T-helper 1 cell treated with Interleukin-12 subunit alpha and Interleukin-12 subunit beta and Interleukin-4 antibody, amounts not matched to agents 30 μg/mL and 1 μg/mL, for 36 hours (primary cell): ENCODE data around the gene KRTAP2-2.
"Not testable (repeated sequence)": the region's sequence is repeated elsewhere in the genome, so short reads cannot be mapped to it uniquely, and the experiment has no call there.

Experiments used
- H3K27ac Mint-ChIP-seq: one replicate; pipeline ENCODE4 v1.8.0; 2021; ENCODE audit warnings: mild to moderate bottlenecking, mixed read lengths
- H3K27me3 Mint-ChIP-seq: one replicate; pipeline ENCODE4 v1.8.0; 2021; ENCODE audit warnings: low read depth, mixed read lengths
- H3K36me3 Mint-ChIP-seq: one replicate; pipeline ENCODE4 v1.8.0; 2021; ENCODE audit warnings: low read depth, mixed read lengths
- H3K4me1 Mint-ChIP-seq: one replicate; pipeline ENCODE4 v1.8.0; 2021; ENCODE audit warnings: low read depth, mixed read lengths
- H3K4me3 Mint-ChIP-seq: one replicate; pipeline ENCODE4 v1.8.0; 2021; ENCODE audit warnings: mild to moderate bottlenecking, moderate library complexity, mixed read lengths
- H3K9me3 Mint-ChIP-seq: one replicate; pipeline ENCODE4 v1.8.0; 2021; ENCODE audit warnings: mixed read lengths

KRTAP2-2 gene, protein sequence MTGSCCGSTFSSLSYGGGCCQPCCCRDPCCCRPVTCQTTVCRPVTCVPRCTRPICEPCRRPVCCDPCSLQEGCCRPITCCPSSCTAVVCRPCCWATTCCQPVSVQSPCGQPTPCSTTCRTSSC

DNA sequence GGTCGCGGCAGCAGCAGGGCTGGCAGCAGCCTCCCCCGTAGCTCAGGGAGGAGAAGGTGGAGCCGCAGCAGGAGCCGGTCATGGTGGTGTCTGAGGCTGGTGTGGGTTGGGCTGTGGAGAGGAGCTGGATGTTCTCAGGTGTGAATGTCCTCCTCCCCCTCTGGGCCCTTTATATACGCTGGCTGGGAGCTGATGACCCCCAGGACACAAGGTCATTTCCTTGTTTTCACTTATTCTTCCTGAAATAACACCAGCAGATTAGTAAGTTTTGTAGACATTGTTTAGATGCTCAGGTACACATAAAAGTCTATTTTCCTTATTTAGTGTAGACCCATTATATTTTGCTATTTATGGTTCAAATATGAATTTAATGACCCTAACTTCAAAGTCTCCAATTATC is at the start of gene KRTAP2-2:
TSS of gene KRTAP2-2 (minus strand) at position 101 of the 400 bp plus-strand sequence. CDS start at position 82, 19 bp downstream.
- H3K27ac Mint-ChIP-seq, H3K4me3 Mint-ChIP-seq, H3K36me3 Mint-ChIP-seq, H3K4me1 Mint-ChIP-seq, H3K9me3 Mint-ChIP-seq: not testable (repeated sequence)
- peaks cover 23% of the 10 kb centered on the region for H3K27me3 Mint-ChIP-seq

DNA sequence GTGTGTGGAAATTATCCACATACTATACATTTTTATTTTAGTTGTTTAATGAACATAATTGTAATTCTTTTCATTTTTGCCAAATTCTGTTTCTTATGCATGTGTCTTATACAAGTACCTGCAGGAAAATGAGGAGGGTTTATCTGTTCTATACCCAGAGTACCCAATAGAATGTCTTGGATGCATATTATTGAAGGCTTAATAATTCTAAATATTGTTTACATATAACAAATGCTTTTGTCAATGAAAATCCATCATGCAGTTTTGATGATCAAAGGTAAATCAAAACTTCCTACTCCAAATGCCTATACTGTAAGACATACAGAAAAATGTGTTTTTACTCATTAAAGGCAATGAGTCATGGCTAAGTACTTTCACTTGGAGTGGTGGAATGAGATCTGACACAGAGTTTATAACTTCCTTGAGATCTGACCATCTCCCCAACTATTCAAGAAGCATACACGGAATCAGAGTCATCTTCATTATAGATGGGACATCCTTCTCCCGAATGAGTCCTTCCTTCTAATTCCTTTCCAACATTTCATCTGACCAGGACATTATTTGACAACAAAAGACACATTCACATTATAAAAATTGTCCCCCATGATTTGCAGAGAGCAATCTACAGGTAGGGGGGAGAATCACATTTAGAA is 49.5 kb upstream of the KRTAP2-2 start:
- H3K27me3 Mint-ChIP-seq, H3K4me1 Mint-ChIP-seq, H3K27ac Mint-ChIP-seq, H3K9me3 Mint-ChIP-seq, H3K36me3 Mint-ChIP-seq, H3K4me3 Mint-ChIP-seq: not testable (repeated sequence)

DNA sequence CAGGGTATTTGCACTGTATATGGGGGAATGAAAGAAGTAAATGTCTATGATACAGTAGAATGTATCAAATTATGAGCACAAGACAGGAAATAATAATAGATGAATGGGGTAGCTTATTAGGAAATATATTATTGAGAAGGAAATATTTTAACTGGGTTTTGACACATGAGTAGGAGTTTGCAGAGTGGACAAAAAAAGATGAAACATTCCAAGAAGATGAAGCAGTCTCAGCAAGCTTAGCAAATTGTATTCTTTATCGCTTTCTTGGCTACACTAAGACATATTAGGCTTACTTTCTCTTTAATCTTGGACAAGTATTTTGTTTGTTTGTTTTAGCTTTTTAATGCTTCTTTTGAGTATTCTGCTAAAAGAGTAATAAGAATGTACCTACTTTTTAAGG is 48.9 kb upstream of the KRTAP2-2 start:
- no peaks in the 10 kb centered on the region for H3K4me1 Mint-ChIP-seq

DNA sequence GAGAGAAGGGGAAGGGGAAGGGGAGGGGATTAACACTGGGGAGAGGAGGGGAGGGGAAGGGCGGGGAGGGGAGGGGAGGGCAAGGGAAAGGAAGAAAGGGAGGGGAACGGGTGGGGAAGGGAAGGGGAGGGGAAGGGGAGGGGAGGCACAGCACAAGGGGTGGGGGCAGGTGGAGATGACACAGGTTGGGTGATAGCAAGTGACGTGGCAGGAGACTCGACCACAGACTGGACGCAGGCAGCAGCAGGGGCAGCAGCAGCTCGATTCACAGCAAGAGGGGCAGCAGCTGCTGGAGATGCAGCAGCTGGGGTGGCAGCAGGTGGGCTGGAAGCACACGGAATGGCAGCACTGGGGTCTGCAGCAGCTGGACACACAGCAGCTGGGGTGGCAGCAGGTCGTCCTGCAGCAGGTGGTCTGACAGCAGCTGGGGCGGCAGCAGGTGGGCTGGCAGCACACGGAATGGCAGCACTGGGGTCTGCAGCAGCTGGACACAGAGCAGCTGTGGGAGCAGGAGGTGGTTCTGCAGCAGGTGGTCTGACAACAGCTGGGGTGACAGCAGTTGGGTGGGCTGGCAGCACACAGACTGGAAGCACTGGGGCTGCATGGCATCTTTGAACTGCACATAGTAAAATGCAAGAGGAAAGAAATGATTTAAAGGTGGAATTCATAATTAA is 46.7 kb upstream of the KRTAP2-2 start, which contains the start of gene KRTAP4-16:
TSS of gene KRTAP4-16 (minus strand) at position 624 of the 674 bp plus-strand sequence. CDS start at position 624, 0 bp downstream.
- Mint-ChIP-seq H3K4me1 (no peaks in the 10 kb centered on the region), H3K27ac (no peak within 1 kb of the TSS), H3K9me3 (no peaks in the 10 kb centered on the region), H3K4me3 (no peak within 1 kb of the TSS), H3K27me3 (peaks cover 3% of the 10 kb centered on the region), H3K36me3 (no peaks in the 10 kb centered on the region)

More for the DNA sequence above, 48.9 kb upstream of the KRTAP2-2 start:
- no peak overlapping the region for H3K4me3 Mint-ChIP-seq
- peaks cover 3% of the 10 kb centered on the region for H3K27me3 Mint-ChIP-seq
- no peaks in the 10 kb centered on the region for H3K9me3 Mint-ChIP-seq
- H3K27ac Mint-ChIP-seq = no peak overlapping the region
- no peaks in the 10 kb centered on the region for H3K36me3 Mint-ChIP-seq

DNA sequence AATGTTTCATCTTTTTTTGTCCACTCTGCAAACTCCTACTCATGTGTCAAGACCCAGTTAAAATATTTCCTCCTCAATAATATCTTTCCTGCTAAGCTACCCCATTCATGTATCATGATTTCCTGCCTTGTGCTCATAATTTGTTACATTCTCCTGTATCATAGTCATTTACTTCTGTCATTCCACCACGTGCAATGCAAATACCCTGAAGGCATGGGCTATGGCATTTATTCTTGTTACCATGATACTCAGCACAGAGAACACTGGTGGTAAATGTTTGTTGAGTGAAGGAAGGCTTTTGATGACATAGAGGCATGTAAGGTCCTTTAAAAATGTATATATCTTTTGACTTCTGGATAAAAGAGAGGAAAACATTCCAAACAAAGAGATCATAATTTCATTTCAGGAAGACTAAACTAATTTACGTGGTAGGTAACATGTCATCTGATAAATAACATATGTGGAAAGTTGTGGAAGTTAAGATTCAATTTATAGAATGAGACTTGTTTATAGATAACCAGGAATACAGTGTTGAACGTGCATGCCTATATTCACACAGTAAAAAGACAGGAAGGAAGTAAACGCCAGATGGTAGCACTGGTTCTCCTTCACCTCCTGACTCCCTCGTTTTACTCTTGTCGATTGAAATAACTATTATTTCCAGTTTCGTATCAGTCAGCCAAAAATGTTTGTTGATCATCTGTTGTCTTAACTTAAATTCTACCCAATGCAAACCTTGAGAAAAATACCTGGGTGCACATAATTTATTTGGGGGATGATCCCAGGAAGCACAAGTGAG is 44.9 kb upstream of the KRTAP2-2 start:
- not testable (repeated sequence) for H3K36me3 Mint-ChIP-seq, H3K27ac Mint-ChIP-seq, H3K4me1 Mint-ChIP-seq, H3K4me3 Mint-ChIP-seq, H3K9me3 Mint-ChIP-seq, H3K27me3 Mint-ChIP-seq

DNA sequence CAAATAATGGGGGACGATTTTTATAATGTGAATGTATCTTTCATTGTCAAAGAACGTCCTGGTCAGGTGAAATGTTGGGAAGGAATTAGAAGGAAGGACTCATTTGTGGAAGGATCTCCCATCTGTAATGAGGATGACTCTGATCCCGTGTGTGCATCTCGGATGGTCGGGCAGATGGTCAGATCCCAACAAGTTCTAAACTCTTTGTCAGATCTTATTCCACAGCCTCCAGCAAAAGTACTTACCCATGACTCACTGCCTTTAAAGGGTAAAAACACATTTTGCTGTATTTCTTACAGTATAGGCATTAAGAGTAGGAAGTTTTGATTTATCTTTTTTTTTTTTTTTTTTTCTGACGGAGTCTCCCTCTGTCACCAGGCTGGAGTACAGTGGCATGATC is 43.5 kb upstream of the KRTAP2-2 start:
- Mint-ChIP-seq H3K4me3 (no peak overlapping the region), H3K27me3 (peaks cover 3% of the 10 kb centered on the region), H3K9me3 (no peaks in the 10 kb centered on the region), H3K4me1 (no peaks in the 10 kb centered on the region), H3K36me3 (no peaks in the 10 kb centered on the region), H3K27ac (no peak overlapping the region)

DNA sequence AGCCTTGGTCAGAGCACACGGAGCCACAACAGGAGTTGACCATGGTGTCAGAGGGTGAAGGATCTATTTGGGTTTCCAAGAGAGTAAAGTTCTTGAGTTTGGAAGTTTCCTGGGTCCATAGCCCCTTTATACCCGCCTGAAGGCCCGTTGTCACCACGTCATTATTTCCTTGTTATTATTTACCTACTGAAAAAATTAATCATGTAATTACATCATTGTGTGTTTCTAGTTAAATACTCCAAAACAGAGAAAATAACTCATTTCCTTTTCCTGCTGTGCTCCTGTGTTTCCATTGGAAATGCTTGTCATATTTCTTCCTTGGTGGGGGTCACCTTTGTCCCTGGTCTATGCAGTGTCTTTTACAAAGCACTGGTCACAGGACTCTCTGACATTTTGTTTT is 43.0 kb upstream of the KRTAP2-2 start, which contains the start of gene KRTAP4-8:
TSS of gene KRTAP4-8 (minus strand) at position 101 of the 400 bp plus-strand sequence. CDS start at position 43, 58 bp downstream.
- Mint-ChIP-seq H3K4me3 (no peak within 1 kb of the TSS), H3K27ac (no peak within 1 kb of the TSS), H3K9me3 (peaks cover 1% of the 10 kb centered on the region), H3K4me1 (no peaks in the 10 kb centered on the region), H3K36me3 (no peaks in the 10 kb centered on the region), H3K27me3 (peaks cover 3% of the 10 kb centered on the region)

DNA sequence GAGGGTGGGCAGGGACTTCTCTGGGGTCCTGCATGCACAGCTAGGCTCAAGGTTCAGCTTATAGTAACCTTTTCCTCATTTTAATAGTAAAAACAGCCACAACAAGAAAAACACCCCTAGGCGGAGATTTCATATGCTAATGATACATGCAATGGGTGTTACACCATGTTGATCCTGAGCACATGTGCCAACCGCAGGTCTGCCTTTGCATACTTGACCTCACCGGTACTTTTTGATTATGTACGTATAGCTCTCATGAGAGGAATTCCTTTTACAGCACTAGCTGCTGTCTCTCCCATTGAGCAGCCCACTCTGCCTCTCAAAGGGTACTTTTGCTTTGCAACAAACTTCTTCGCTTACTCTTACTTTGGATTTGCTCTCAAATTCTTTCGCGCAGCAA is 41.0 kb upstream of the KRTAP2-2 start:
- Mint-ChIP-seq H3K9me3 (peaks cover 5% of the 10 kb centered on the region), H3K27me3 (peaks cover 3% of the 10 kb centered on the region), H3K36me3 (no peaks in the 10 kb centered on the region), H3K4me1 (no peaks in the 10 kb centered on the region), H3K27ac (no peak overlapping the region), H3K4me3 (no peak overlapping the region)

DNA sequence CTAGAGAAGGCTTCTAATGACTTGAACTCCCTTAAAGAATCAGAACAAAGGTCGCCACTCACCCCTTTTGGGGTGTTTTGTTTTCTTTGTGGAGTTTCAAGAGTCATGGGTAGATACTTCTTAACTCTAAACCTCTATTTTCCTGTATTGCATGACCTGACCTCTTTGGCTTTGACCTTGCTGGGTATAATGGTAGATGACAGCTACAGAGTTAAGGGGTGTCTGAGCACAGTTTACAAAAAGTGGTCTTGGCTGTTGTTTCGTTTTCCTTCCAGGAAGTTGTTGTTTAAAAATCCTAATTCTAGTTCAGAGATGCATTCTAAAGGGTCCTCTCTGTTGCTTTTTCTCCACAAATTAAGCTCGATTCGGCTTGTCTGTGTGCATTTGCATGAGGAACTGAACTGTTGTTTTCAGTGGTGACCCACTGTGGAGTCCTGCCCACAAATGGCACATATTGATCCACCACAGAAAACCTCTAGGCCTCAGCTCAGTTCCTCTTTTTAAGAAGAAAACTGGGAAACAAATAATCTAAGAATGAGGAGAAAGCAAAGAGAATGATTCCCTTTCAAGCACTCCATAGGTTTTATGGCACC is 33.8 kb upstream of the KRTAP2-2 start:
- not testable (repeated sequence) for H3K36me3 Mint-ChIP-seq, H3K4me1 Mint-ChIP-seq, H3K9me3 Mint-ChIP-seq, H3K27ac Mint-ChIP-seq, H3K4me3 Mint-ChIP-seq
- H3K27me3 Mint-ChIP-seq = peaks cover 11% of the 10 kb centered on the region

DNA sequence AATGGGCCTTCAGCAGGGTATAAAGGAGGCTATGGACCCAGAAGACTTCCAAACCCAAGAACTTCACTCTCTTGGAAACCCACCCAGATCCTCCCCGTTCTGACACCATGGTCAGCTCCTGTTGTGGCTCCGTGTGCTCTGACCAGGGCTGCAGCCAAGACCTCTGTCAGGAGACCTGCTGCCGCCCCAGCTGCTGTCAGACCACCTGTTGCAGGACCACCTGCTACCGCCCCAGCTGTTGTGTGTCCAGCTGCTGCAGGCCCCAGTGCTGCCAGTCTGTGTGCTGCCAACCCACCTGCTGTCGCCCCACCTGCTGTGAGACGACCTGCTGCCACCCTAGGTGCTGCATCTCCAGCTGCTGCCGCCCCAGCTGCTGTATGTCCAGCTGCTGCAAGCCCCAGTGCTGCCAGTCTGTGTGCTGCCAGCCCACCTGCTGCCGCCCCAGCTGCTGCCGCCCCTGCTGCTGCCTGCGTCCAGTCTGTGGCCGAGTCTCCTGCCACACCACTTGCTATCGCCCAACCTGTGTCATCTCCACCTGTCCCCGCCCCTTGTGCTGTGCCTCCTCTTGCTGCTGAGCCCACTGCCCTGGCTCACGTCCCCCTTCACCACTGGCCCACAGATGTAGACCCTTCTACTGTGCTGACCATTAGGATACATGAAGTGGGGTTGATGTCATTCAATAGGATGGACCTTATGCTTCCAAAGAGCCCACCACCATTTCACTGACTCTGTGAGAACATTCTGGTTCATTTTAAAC is 29.2 kb upstream of the KRTAP2-2 start, which contains the start of gene KRTAP4-7:
TSS of gene KRTAP4-7 (plus strand) at position 51 of the 757 bp plus-strand sequence. CDS start at position 108, 57 bp downstream.
- H3K4me3 Mint-ChIP-seq, H3K36me3 Mint-ChIP-seq, H3K4me1 Mint-ChIP-seq, H3K27ac Mint-ChIP-seq, H3K27me3 Mint-ChIP-seq, H3K9me3 Mint-ChIP-seq: not testable (repeated sequence)

DNA sequence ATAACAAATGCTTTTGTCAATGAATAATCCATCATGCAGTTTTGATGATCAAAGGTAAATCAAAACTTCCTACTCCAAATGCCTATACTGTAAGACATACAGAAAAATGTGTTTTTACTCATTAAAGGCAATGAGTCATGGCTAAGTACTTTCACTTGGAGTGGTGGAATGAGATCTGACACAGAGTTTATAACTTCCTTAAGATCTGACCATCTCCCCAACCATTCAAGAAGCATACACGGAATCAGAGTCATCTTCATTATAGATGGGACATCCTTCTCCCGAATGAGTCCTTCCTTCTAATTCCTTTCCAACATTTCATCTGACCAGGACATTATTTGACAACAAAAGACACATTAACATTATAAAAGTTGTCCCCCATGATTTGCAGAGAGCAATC is 28.4 kb upstream of the KRTAP2-2 start:
- not testable (repeated sequence) for H3K36me3 Mint-ChIP-seq, H3K4me1 Mint-ChIP-seq

DNA sequence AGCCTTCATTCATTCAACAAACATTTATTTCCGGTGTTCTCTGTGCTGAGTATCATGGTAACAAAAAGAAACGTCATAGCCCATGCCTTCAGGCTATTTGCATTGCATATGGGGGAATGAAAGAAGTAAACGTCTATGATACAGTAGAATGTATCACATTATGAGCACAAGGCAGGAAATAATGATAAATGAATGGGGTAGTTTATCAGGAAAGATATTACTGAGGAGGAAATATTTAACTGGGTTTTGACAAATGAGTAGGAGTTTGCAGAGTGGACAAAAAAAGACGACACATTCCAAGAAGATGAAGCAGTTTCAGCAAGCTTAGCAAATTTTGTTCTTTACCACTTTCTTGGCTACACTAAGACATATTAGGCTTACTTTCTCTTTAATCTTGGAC is 27.6 kb upstream of the KRTAP2-2 start:
- Mint-ChIP-seq H3K4me3 (no peak overlapping the region), H3K27ac (no peak overlapping the region), H3K36me3 (no peaks in the 10 kb centered on the region), H3K4me1 (no peaks in the 10 kb centered on the region), H3K27me3 (peaks cover 10% of the 10 kb centered on the region), H3K9me3 (no peaks in the 10 kb centered on the region)

More for the DNA sequence above, 28.4 kb upstream of the KRTAP2-2 start:
- not testable (repeated sequence) for H3K27ac Mint-ChIP-seq, H3K4me3 Mint-ChIP-seq, H3K27me3 Mint-ChIP-seq, H3K9me3 Mint-ChIP-seq

DNA sequence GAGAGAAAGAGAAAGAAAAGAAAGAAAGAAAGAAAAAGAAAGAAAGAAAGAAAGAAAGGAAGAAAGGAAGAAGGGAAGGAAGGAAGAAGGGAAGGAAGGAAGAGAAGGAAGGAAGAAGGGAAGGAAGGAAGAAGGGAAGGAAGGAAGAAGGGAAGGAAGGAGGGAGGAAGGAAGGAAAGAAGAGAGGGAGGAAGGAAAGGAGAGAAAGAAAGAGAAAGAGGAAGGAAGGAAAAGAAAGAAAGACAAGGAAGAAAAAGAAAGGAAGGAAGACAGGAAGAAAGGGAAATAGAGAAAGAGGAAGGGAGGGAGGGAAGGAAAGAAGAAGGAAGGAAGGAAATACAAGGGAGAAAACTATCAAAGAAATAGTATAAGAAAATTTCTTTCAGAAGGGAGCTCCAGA is 21.8 kb upstream of the KRTAP2-2 start:
- Mint-ChIP-seq H3K27me3 (peaks cover 14% of the 10 kb centered on the region), H3K4me1 (no peaks in the 10 kb centered on the region), H3K36me3 (no peaks in the 10 kb centered on the region), H3K9me3 (no peaks in the 10 kb centered on the region), H3K4me3 (no peak overlapping the region), H3K27ac (no peak overlapping the region)

DNA sequence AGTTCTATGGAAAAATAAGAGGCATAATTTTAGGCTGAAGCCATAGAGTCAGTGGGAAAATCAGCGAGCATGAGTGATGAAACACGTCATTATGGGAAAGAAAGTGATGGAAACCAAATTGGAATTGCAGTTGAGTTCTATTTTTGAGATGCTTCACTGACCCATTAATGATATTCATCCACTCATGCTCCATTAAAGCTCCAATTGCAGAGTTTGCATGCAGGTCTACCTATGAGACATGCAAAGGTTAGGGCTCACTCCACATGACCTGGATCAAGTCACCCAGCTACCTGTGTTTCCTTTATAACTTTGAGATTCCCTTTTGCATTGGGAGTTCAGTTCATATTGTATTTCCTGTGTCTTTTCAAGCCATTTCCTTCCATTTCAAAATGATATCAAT is 18.6 kb upstream of the KRTAP2-2 start:
- H3K4me1 Mint-ChIP-seq = no peaks in the 10 kb centered on the region
- no peaks in the 10 kb centered on the region for H3K36me3 Mint-ChIP-seq
- no peak overlapping the region for H3K4me3 Mint-ChIP-seq
- H3K27me3 Mint-ChIP-seq = peaks cover 11% of the 10 kb centered on the region
- no peak overlapping the region for H3K27ac Mint-ChIP-seq
- no peaks in the 10 kb centered on the region for H3K9me3 Mint-ChIP-seq
